Measurements from ENCODE around the gene CYP2R1.
"Not testable (repeated sequence)": the region's sequence is repeated elsewhere in the genome, so short reads cannot be mapped to it uniquely, and the experiment has no call there.

The CYP2R1 gene

GRCh38 chr11:14894657-14895598 is 2.9 kb upstream of the CYP2R1 start:
- no peak for DNase-seq (ENCODE audit: extremely low read depth in 1 of 2, low read depth in 1 of 2)

GRCh38 chr11:14892577-14892976 is 546 bp upstream of the CYP2R1 start:
- no peak for DNase-seq (ENCODE audit: extremely low read depth in 1 of 2, low read depth in 1 of 2)

GRCh38 chr11:14891143-14892035 is 642 bp downstream of the CYP2R1 start:
- DNase-seq (ENCODE audit: extremely low read depth in 1 of 2, low read depth in 1 of 2), result peak; percentile 80 to 90

- no peak for DNase-seq (ENCODE audit: extremely low read depth in 1 of 2, low read depth in 1 of 2)
Measured at GRCh38 chr11:14886513-14886912, 5.5 kb downstream of the CYP2R1 start.

- DNase-seq (ENCODE audit: extremely low read depth in 1 of 2, low read depth in 1 of 2), result no peak
Measured at GRCh38 chr11:14884667-14885273, 7.3 kb downstream of the CYP2R1 start.

GRCh38 chr11:14883683-14884082 is 8.3 kb downstream of the CYP2R1 start:
- DNase-seq (ENCODE audit: extremely low read depth in 1 of 2, low read depth in 1 of 2), result not testable (repeated sequence)

GRCh38 chr11:14882196-14882595 is 9.8 kb downstream of the CYP2R1 start:
- no peak for DNase-seq (ENCODE audit: extremely low read depth in 1 of 2, low read depth in 1 of 2)

- no peak for DNase-seq (ENCODE audit: extremely low read depth in 1 of 2, low read depth in 1 of 2)
Measured at GRCh38 chr11:14881576-14882193, 10.3 kb downstream of the CYP2R1 start.

- no peak for DNase-seq (ENCODE audit: extremely low read depth in 1 of 2, low read depth in 1 of 2)
Measured at GRCh38 chr11:14875163-14875562, 16.9 kb downstream of the CYP2R1 start.

- no peak for DNase-seq (ENCODE audit: extremely low read depth in 1 of 2, low read depth in 1 of 2)
Measured at GRCh38 chr11:14873632-14874031, 18.4 kb downstream of the CYP2R1 start.

- no peak for DNase-seq (ENCODE audit: extremely low read depth in 1 of 2, low read depth in 1 of 2)
Measured at GRCh38 chr11:14872032-14872431, 20.0 kb downstream of the CYP2R1 start.

- DNase-seq (ENCODE audit: extremely low read depth in 1 of 2, low read depth in 1 of 2), result not testable (repeated sequence)
Measured at GRCh38 chr11:14863775-14864174, 28.3 kb downstream of the CYP2R1 start.

GRCh38 chr11:14861680-14862079 is 30.4 kb downstream of the CYP2R1 start:
- no peak for DNase-seq (ENCODE audit: extremely low read depth in 1 of 2, low read depth in 1 of 2)

GRCh38 chr11:14860511-14860910 is 31.5 kb downstream of the CYP2R1 start:
- no peak for DNase-seq (ENCODE audit: extremely low read depth in 1 of 2, low read depth in 1 of 2)

- no peak for DNase-seq (ENCODE audit: extremely low read depth in 1 of 2, low read depth in 1 of 2)
Measured at GRCh38 chr11:14858404-14858803, 33.6 kb downstream of the CYP2R1 start.

GRCh38 chr11:14857621-14858020 is 34.4 kb downstream of the CYP2R1 start:
- DNase-seq (ENCODE audit: extremely low read depth in 1 of 2, low read depth in 1 of 2), result no peak

GRCh38 chr11:14855890-14856289 is 36.1 kb downstream of the CYP2R1 start:
- no peak for DNase-seq (ENCODE audit: extremely low read depth in 1 of 2, low read depth in 1 of 2)

- no peak for DNase-seq (ENCODE audit: extremely low read depth in 1 of 2, low read depth in 1 of 2)
Measured at GRCh38 chr11:14854057-14854456, 38.0 kb downstream of the CYP2R1 start.

GRCh38 chr11:14852571-14853177 is 39.4 kb downstream of the CYP2R1 start:
- no peak for DNase-seq (ENCODE audit: extremely low read depth in 1 of 2, low read depth in 1 of 2)

GRCh38 chr11:14842002-14842401 is 50.0 kb downstream of the CYP2R1 start:
- DNase-seq (ENCODE audit: extremely low read depth in 1 of 2, low read depth in 1 of 2), result no peak
